K562 (cell line): ENCODE measurements around the gene THADA. TPM values are rescaled to one million over a fixed set of nuclear protein-coding genes. Genes with fewer than 3 reads are reported as not detected.

Source experiments
- DIDO1 ChIP-seq: fragments of 450-650 bp; IDR thresholded peaks from 2 replicates; pipeline ENCODE4 v1.6.1; 2016; ENCODE audit warnings: low read depth, missing biosample characterization, missing genetic modification characterization
- ETV5 ChIP-seq: sonication (generic); formaldehyde crosslinking; IDR thresholded peaks from 2 replicates; pipeline ENCODE4 v1.4.0; 2020; ENCODE audit warnings: low read depth, mild to moderate bottlenecking, missing genetic modification reagents
- HCFC1 ChIP-seq: IDR thresholded peaks from 2 replicates; pipeline ENCODE4 v1.6.1; 2012; ENCODE audit warnings: low read depth, low read length, improper control_type of control experiment
- IRF1 ChIP-seq: sonication (generic); formaldehyde crosslinking; IDR thresholded peaks from 2 replicates; pipeline ENCODE4 v1.8.0; 2022; ENCODE audit warnings: missing genetic modification reagents, mild to moderate bottlenecking, borderline replicate concordance
- KAT7 ChIP-seq: sonication (generic); formaldehyde crosslinking; IDR thresholded peaks from 2 replicates; pipeline ENCODE4 v1.8.0; 2022; ENCODE audit warnings: missing genetic modification reagents, mild to moderate bottlenecking, borderline replicate concordance
- KLF13 ChIP-seq: fragments of 450-650 bp; IDR thresholded peaks from 2 replicates; pipeline ENCODE4 v1.6.1; 2016; ENCODE audit warnings: missing genetic modification characterization, low read depth, mild to moderate bottlenecking, missing compliant biosample characterization, moderate library complexity, borderline replicate concordance
- MYBL2 ChIP-seq, 2 experiments: fragments of 450-650 bp in 1 of 2; sonication (generic) in 1 of 2; formaldehyde crosslinking in 1 of 2; IDR thresholded peaks; 2 replicates each; pipeline versions ENCODE4 v1.6.1 to v1.8.1; 2017 to 2022; ENCODE audit warnings: borderline replicate concordance in 1 of 2, inconsistent platforms in 1 of 2, low read depth in 1 of 2, mild to moderate bottlenecking in 1 of 2, missing genetic modification reagents in 1 of 2, moderate library complexity in 1 of 2
- PBX2 ChIP-seq, 2 experiments: IDR thresholded peaks in 1 of 2; conservative IDR thresholded peaks in 1 of 2; 2 replicates each; pipeline ENCODE4 v1.6.1; 2016; ENCODE audit warnings: low read depth in 2 of 2, mild to moderate bottlenecking in 1 of 2, missing compliant biosample characterization in 1 of 2, missing genetic modification characterization in 1 of 2, moderate library complexity in 1 of 2
- POLR2A ChIP-seq: fragments of 450-650 bp; conservative IDR thresholded peaks from 2 replicates; pipeline ENCODE4 v1.6.1; 2016
- POLR2G ChIP-seq: fragments of 200-400 bp; formaldehyde crosslinking; IDR thresholded peaks from 2 replicates; pipeline ENCODE4 v1.6.1; 2017; ENCODE audit warnings: low read depth, mild to moderate bottlenecking, antibody characterized with exemption, low read length, moderate library complexity
- ZBED1 ChIP-seq: IDR thresholded peaks from 2 replicates; pipeline ENCODE4 v1.6.1; 2014
- ZBTB33 ChIP-seq: sonication (generic); formaldehyde crosslinking; IDR thresholded peaks from 2 replicates; pipeline ENCODE4 v1.8.1; 2023; ENCODE audit warnings: mild to moderate bottlenecking, missing genetic modification reagents
- ZNF395 ChIP-seq: fragments of 200-800 bp; sonication (Bioruptor generic); IDR thresholded peaks from 2 replicates; pipeline ENCODE4 v1.6.1; 2017; ENCODE audit warnings: missing genetic modification characterization, missing compliant biosample characterization
- ZNF518B ChIP-seq: fragments of 250-450 bp; sonication (Bioruptor Pico); IDR thresholded peaks from 2 replicates; pipeline ENCODE4 v1.5.0; 2021; ENCODE audit warnings: mild to moderate bottlenecking, moderate library complexity
- polyA plus RNA-seq, 8 experiments: library from polyadenylated mRNA; depleted of rRNA in 4 of 8; stranded (reverse) in 5 of 8; unstranded in 3 of 8; fragments of >200 nt; fragmentation: Nextera tagmentation in 2 of 8; fragmentation: Illumina TruSeq in 1 of 8; extraction: Ambion mirVana in 2 of 8; extraction: Trizol in 1 of 8; gene quantifications; 2 replicates each; pipeline versions ENCODE4 v1.2.1 to v1.2.3, GENCODE V29; 2011 to 2014; ENCODE audit warnings: inconsistent platforms in 1 of 8, missing spikeins in 1 of 8
- total RNA-seq, 7 experiments: library from RNA; depleted of rRNA in 6 of 7; stranded (reverse); fragments of >200 nt in 6 of 7; fragmentation: Illumina TruSeq in 2 of 7; extraction: Trizol in 2 of 7; gene quantifications; 2 replicates each; pipeline versions ENCODE4 v1.2.1 to v1.2.3, GENCODE V29; 2011 to 2021; ENCODE audit warnings: low replicate concordance in 1 of 7

Gene THADA
- total and polyA plus RNA-seq, 9 of the 15 experiments (the other 6 are each of a cell fraction or from before 2014, with no cell fraction given), result 17.8 to 34.7 (median 31.9) TPM

- TF ChIP-seq ZNF395 (CRISPR knock-in tag) (0 out of 2 replicates have a peak, but pooled peaks have one; percentile 30), DIDO1 (no peak), ZNF518B (no peak), IRF1 (CRISPR knock-in tag) (no peak), MYBL2 (IDR thresholded peaks at IDR 0.05; ENCODE audit: low read depth) (no peak), MYBL2 (CRISPR knock-in tag; IDR thresholded peaks at IDR 0.05; ENCODE audit: borderline replicate concordance) (no peak), KAT7 (no peak), KLF13 (tag) (no peak), POLR2A (peak; percentile 95), ZBED1 (peak; percentile 31; the same call in 1 of the 2 replicates), HCFC1 (0 out of 2 replicates have a peak, but pooled peaks have one; percentile 6), ZBTB33 (CRISPR knock-in tag) (no peak), PBX2 (CRISPR knock-in tag; IDR thresholded peaks at IDR 0.05; ENCODE audit: low read depth) (no peak), PBX2 (tag; conservative IDR thresholded peaks at IDR 0.05; ENCODE audit: low read depth) (no peak), ETV5 (CRISPR knock-in tag) (peak; percentile 14; the same call in 1 of the 2 replicates), POLR2G (peak; percentile 86)
Measured at GRCh38 chr2:43226558-43226954, 369.3 kb downstream of the THADA start, which contains the start of gene ZFP36L2 (continued).
